HG02623 (cell line): ENCODE measurements around the gene UGT1A7.
"Not testable (repeated sequence)": the region's sequence is repeated elsewhere in the genome, so short reads cannot be mapped to it uniquely, and the experiment has no call there.

Source experiments
- ATAC-seq: cut with Tn5 transposase; IDR thresholded peaks from one replicate; pipeline ENCODE4 v1.9.1; 2021; ENCODE audit warnings: moderate library complexity; ENCODE audit not compliant: unreplicated experiment

Gene UGT1A7

GRCh38 chr2:233681521-233682099, at the start of gene UGT1A7:
Gene UGT1A7, plus strand, starts transcription at chr2:233681901. Its CDS starts 37 bp downstream, at chr2:233681938.
- ATAC-seq: no peak

DNA sequence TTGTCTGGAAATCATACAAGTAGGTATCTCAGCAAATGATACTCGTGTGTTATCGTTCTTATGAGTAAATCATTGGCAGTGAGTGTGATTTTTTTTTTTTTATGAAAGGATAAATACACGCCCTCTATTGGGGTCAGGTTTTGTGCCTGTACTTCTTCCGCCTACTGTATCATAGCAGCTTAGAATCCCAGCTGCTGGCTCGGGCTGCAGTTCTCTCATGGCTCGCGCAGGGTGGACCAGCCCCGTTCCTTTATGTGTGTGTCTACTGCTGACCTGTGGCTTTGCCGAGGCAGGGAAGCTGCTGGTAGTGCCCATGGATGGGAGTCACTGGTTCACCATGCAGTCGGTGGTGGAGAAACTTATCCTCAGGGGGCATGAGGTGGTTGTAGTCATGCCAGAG, 45.4 kb upstream of the UGT1A7 start, which contains the start of gene UGT1A10:
TSS of gene UGT1A10 (plus strand) at position 143 of the 400 bp plus-strand sequence. CDS start at position 218, 75 bp downstream.
- not testable (repeated sequence) for ATAC-seq

DNA sequence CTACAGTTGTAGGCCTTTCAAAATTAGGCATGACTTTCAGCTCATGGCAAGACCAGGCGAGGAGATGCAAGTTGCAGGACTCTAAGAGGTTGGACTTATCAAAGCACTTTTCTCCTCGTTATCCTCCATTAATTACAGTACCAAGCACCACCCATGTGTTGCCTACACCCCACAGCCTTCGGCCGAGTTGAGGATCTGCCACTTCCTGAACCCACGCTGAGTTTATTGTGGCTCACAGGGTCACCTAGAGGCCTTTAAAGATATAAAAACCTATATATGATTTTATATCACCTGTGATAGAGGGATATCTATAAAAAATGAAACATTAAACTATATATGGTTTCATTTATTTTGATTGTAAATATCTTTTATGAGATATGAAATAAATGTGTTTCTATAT, 42.9 kb upstream of the UGT1A7 start:
- no peak for ATAC-seq

GRCh38 chr2:233639860-233640259, 41.8 kb upstream of the UGT1A7 start:
- no peak for ATAC-seq

- ATAC-seq: no peak
Measured at GRCh38 chr2:233643128-233643527, 38.6 kb upstream of the UGT1A7 start.

GRCh38 chr2:233646033-233646432, 35.7 kb upstream of the UGT1A7 start:
- ATAC-seq: not testable (repeated sequence)

- ATAC-seq: no peak
Measured at GRCh38 chr2:233650981-233651380, 30.7 kb upstream of the UGT1A7 start.

- no peak for ATAC-seq
Measured at GRCh38 chr2:233651430-233651829, 30.3 kb upstream of the UGT1A7 start.

DNA sequence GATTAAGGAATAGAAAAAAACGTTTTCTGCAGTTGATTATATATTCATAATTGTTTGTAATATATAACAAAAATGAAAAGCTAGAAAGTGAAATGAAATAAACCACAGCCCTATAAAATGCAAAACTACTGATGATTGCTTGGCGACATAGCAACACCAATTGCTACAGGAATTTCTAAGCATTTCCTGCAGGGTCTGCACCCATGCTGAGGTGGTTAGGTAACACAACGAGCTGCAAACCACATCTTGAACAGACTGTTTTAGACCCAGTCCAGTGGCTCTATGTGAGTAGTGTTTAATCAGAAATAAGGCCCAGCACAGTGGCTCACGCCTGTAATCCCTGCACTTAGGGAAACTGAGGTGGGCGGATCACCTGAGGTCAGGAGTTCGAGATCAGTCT, 27.2 kb upstream of the UGT1A7 start:
- ATAC-seq: no peak

DNA sequence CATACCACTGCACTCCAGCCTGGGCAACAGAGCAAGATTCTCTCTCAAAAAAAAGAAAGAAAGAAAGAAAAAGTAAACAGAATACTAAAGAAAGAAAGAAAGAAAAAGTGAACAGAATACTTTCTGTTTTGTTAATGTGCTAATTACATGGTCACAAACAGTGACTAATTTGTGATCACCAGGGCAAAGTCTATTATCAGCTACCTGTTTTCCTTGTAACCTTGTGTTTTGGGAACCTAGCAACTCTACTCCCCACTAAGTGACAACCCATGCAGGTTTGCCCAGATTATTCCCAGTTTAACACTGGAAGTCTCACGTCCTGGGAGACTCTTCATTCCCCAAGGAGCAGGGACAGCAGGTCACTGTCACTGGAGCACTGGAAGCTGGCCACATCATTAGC, 26.7 kb upstream of the UGT1A7 start:
- ATAC-seq: no peak

DNA sequence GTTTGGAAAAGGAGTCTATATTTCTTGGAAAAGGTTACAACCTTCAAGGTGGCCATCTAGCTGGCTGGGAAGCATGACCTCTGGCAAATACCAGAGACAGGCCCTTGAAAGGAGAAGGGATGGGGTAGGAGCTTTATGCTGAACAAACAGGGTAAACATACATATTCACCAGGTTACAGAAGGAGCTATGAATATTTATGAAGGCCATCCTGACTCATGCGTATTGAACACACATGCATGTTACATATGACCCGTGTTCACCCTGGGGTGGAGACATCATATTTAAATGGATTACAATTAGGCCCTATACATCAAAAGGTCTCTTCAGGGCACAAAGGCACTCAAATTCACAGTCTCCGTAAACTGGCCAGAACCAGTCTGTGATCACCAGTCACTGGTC, 25.8 kb upstream of the UGT1A7 start:
- not testable (repeated sequence) for ATAC-seq

- ATAC-seq: no peak
Measured at GRCh38 chr2:233656443-233656842, 25.3 kb upstream of the UGT1A7 start.

GRCh38 chr2:233658610-233659009, 23.1 kb upstream of the UGT1A7 start:
- ATAC-seq: no peak

GRCh38 chr2:233663911-233664310, 17.8 kb upstream of the UGT1A7 start:
- ATAC-seq: no peak

DNA sequence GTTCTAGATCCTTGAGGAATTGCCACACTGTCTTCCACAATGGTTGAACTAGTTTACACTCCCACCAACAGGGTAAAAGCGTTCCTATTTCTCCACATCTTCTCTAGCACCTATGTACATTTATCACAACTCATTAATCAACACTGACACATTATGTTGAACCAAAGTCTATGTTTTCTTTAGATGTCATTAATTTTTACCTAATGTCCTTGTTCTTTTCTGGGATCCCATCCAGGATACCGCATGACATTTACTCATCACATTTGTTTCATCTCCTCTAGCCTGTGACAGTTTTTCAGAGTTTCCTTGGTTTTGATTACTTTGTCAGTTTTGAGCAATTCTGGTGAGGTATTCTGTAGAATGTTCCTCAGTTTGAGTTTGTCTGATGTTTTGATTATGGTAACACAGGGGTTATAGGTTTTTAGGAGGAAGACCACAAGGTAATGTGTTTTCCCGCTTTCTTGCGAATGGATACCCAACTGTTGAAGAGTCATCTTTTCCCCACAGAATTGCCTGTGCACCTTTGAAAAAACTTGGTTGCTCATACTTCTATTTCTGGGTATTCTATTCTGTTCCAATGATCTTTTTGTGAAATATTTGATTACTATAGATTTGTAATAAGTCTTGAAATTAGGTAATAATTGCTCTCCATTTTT, 13.0 kb upstream of the UGT1A7 start:
- ATAC-seq: no peak

DNA sequence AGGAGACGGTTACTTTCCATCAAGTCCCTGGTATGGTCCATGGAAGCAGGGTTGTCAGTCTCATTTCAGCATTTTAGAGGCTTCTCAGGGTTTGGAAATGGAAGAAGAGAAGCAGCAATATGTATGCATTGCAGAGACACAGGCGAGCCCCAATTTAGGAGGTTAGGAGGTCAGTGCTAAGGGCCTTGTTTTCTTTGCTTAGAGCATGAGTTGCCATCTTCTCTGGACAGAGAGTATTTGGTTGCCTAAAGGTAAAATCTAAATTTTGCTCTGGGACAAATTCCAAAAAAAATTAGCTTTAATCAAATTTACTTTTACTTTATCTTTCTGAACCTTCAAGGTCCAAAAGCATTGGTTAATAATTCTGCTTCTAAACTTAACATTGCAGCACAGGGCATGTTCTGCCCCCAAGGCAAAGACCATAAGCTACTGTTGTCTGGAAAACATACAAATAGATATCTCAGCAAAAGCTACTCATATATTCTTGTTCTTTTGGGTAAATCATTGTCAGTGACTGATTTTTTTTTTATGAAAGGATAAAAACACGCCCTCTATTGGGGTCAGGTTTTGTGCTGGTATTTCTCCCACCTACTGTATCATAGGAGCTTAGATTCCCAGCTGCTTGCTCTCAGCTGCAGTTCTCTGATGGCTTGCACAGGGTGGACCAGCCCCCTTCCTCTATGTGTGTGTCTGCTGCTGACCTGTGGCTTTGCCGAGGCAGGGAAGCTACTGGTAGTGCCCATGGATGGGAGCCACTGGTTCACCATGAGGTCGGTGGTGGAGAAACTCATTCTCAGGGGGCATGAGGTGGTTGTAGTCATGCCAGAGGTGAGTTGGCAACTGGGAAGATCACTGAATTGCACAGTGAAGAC, 10.2 kb upstream of the UGT1A7 start, which contains the start of gene UGT1A9:
TSS of gene UGT1A9 (plus strand) at position 609 of the 872 bp plus-strand sequence. CDS start at position 646, 37 bp downstream.
- no peak for ATAC-seq

DNA sequence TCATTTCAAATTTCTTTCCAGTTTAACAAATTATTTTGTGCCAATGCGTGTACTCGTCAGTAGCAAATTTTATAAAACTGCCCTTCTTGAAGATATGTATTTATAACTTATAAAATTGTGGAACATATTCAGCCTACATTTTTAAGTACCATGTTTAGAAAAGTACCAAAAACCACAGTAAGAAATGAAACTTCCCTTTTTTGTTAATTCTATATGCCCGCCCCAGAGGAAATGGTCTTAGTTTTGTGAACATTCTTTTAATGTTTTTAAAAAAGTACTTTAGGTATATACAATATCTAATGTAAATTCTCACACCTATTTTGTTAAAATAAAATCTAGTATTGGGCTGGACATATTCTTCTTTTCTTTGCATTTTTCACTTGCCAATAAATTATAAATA, 8.8 kb upstream of the UGT1A7 start:
- no peak for ATAC-seq

- no peak for ATAC-seq
Measured at GRCh38 chr2:233673896-233674295, 7.8 kb upstream of the UGT1A7 start.

DNA sequence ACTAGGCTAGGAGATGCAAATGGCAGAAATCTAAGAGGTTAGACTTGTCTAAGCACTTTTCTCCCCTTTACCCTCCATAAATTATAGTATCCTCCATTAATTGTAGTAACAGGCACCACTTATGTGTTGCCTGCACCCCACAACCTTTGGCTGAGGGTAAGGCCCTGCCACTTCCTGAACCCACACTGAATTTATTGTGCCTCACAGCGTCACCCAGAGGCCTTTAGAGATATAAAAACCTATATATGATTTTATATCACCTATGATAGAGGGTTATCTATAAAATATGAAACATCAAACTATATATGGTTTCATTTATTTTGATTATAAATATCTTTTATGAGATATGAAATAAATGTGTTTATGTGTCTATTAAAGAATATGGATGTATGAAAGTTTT, 7.4 kb upstream of the UGT1A7 start:
- ATAC-seq: no peak

DNA sequence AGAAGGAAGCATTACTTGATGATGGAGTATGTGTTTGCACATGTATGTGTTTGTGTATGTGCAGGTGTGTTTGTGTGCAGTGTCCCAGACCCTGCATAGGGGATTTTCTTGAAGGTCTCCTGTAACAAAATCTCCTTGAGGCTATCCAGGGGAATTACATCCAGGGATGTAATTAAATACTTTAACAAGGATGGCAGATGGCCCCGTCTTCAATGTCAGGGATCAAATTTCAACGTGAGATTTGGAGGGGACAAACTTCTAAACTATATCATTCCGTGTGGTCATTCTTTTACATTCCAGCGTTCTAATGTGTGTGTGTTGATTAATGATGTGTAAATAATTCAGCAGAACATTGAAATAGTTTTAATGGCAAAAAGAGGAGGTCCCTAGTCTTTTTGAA, 6.7 kb upstream of the UGT1A7 start:
- ATAC-seq: no peak

GRCh38 chr2:233676046-233676445, 5.7 kb upstream of the UGT1A7 start:
- no peak for ATAC-seq

GRCh38 chr2:233679196-233679595, 2.5 kb upstream of the UGT1A7 start:
- ATAC-seq: no peak
